ENCODE data around the gene ZNF175. TPM values are rescaled to one million over a fixed set of nuclear protein-coding genes. Genes with fewer than 3 reads are reported as not detected.
A peak's percentile ranks its signal among the peaks of the same experiment; 100 is the strongest.

Gene ZNF175
- total and polyA plus RNA-seq, 10 of the 15 experiments (the other 5 are each of a cell fraction or from before 2014, with no cell fraction given): 1.5 to 12.0 (median 4.1) TPM

- TF ChIP-seq POLR2A (IDR thresholded peaks at IDR 0.05; ENCODE audit: low read depth, low read length) (no peak), CHD1 (IDR thresholded peaks at IDR 0.05; ENCODE audit: low read depth, low read length) (no peak), LARP7 (IDR thresholded peaks at IDR 0.05) (no peak; the same call in 1 of the 2 replicates), STAT3 (IDR thresholded peaks at IDR 0.05; ENCODE audit: low read depth, low read length) (no peak), CTCF (IDR thresholded peaks at IDR 0.05 in 2 of 3, conservative IDR thresholded peaks at IDR 0.05 in 1 of 3; ENCODE audit: control insufficient read depth in 2 of 3, extremely low read depth in 1 of 3, insufficient read depth in 1 of 3, low read depth in 3 of 3, low read length in 3 of 3) (peak; percentile 59 to 64 (median 63)), CBX3 (IDR thresholded peaks at IDR 0.05; ENCODE audit: borderline replicate concordance, low read depth) (no peak), RUNX3 (IDR thresholded peaks at IDR 0.05; ENCODE audit: low read length) (peak; percentile 84), NR2C1 (IDR thresholded peaks at IDR 0.05) (no peak), ZBED1 (IDR thresholded peaks at IDR 0.05; ENCODE audit: borderline replicate concordance) (no peak), RCOR1 (conservative IDR thresholded peaks at IDR 0.05; ENCODE audit: low read depth, low read length) (0 out of 2 replicates have a peak, but pooled peaks have one; percentile 84), ZZZ3 (IDR thresholded peaks at IDR 0.05; ENCODE audit: control insufficient read depth, insufficient read length, low read depth) (no peak), YY1 (IDR thresholded peaks at IDR 0.05; ENCODE audit: low read depth, low read length) (peak; percentile 77), KLF5 (IDR thresholded peaks at IDR 0.05; ENCODE audit: partially characterized antibody) (no peak), BRCA1 (IDR thresholded peaks at IDR 0.05; ENCODE audit: low read depth, low read length) (no peak), ZBTB33 (IDR thresholded peaks at IDR 0.05) (no peak), POU2F2 (IDR thresholded peaks at IDR 0.05; ENCODE audit: borderline replicate concordance, low read depth, low read length) (no peak), GABPA (IDR thresholded peaks at IDR 0.05; ENCODE audit: low read depth) (no peak), USF2 (IDR thresholded peaks at IDR 0.05; ENCODE audit: borderline replicate concordance, low read depth, low read length) (no peak), HSF1 (IDR thresholded peaks at IDR 0.05; ENCODE audit: low read depth, low read length) (no peak), YBX1 (IDR thresholded peaks at IDR 0.05) (no peak), ATF2 (IDR thresholded peaks at IDR 0.05; ENCODE audit: low read length) (no peak; the same call in 1 of the 2 replicates), CREB1 (IDR thresholded peaks at IDR 0.05; ENCODE audit: low read depth) (0 out of 2 replicates have a peak, but pooled peaks have one; percentile 32), PAX8 (IDR thresholded peaks at IDR 0.05) (no peak)
These were observed 37.0 kb downstream of the ZNF175 start (continued) for GRCh38 chr19:51607920-51608562.
